ENCODE results near the gene PTGER1.

Gene PTGER1

GRCh38 chr19:14496834-14497227, 21.7 kb upstream of the PTGER1 start:
- DNase-seq (ENCODE audit: insufficient read length) (no peak), FAIRE-seq (no peak)
- no peak for TF ChIP-seq TAF1 (IDR thresholded peaks at IDR 0.05; ENCODE audit: borderline replicate concordance, low read depth, low read length)
- no peak for TF ChIP-seq POLR2AphosphoS5 (IDR thresholded peaks at IDR 0.05; ENCODE audit: low read depth, low read length)
- no peak for TF ChIP-seq POLR2A (IDR thresholded peaks at IDR 0.05; ENCODE audit: low read depth, low read length)

- FAIRE-seq = peak; percentile 81
- TF ChIP-seq POLR2A (IDR thresholded peaks at IDR 0.05; ENCODE audit: low read depth, low read length) = no peak
- TF ChIP-seq POLR2AphosphoS5 (IDR thresholded peaks at IDR 0.05; ENCODE audit: low read depth, low read length) = no peak
- TF ChIP-seq TAF1 (IDR thresholded peaks at IDR 0.05; ENCODE audit: borderline replicate concordance, low read depth, low read length) = no peak
- DNase-seq (ENCODE audit: insufficient read length) = peak; percentile 99
Observed at GRCh38 chr19:14496029-14496833, 21.1 kb upstream of the PTGER1 start, which contains the start of gene GIPC1. Gene GIPC1, minus strand, starts transcription at chr19:14496127. Its CDS starts 13,151 bp downstream, at chr19:14482976.

- no peak for FAIRE-seq
- TF ChIP-seq POLR2AphosphoS5 (IDR thresholded peaks at IDR 0.05; ENCODE audit: low read depth, low read length) = no peak
- TF ChIP-seq TAF1 (IDR thresholded peaks at IDR 0.05; ENCODE audit: borderline replicate concordance, low read depth, low read length) = no peak
- no peak for TF ChIP-seq POLR2A (IDR thresholded peaks at IDR 0.05; ENCODE audit: low read depth, low read length)
Observed at GRCh38 chr19:14495672-14496028, 20.5 kb upstream of the PTGER1 start.

GRCh38 chr19:14494910-14495671, 19.9 kb upstream of the PTGER1 start:
- DNase-seq (ENCODE audit: insufficient read length) = no peak
- TF ChIP-seq TAF1 (IDR thresholded peaks at IDR 0.05; ENCODE audit: borderline replicate concordance, low read depth, low read length) (no peak), POLR2A (IDR thresholded peaks at IDR 0.05; ENCODE audit: low read depth, low read length) (no peak), POLR2AphosphoS5 (IDR thresholded peaks at IDR 0.05; ENCODE audit: low read depth, low read length) (no peak)
- no peak for FAIRE-seq

More at GRCh38 chr19:14495672-14496028, 20.5 kb upstream of the PTGER1 start:
- DNase-seq (ENCODE audit: insufficient read length) = no peak

GRCh38 chr19:14494411-14494810, 19.3 kb upstream of the PTGER1 start:
- no peak for TF ChIP-seq POLR2A (IDR thresholded peaks at IDR 0.05; ENCODE audit: low read depth, low read length)
- no peak for TF ChIP-seq POLR2AphosphoS5 (IDR thresholded peaks at IDR 0.05; ENCODE audit: low read depth, low read length)
- TF ChIP-seq TAF1 (IDR thresholded peaks at IDR 0.05; ENCODE audit: borderline replicate concordance, low read depth, low read length) = no peak
- DNase-seq (ENCODE audit: insufficient read length) = no peak
- no peak for FAIRE-seq

- FAIRE-seq = no peak
- TF ChIP-seq POLR2A (IDR thresholded peaks at IDR 0.05; ENCODE audit: low read depth, low read length) = no peak
- no peak for TF ChIP-seq TAF1 (IDR thresholded peaks at IDR 0.05; ENCODE audit: borderline replicate concordance, low read depth, low read length)
- TF ChIP-seq POLR2AphosphoS5 (IDR thresholded peaks at IDR 0.05; ENCODE audit: low read depth, low read length) = no peak
- DNase-seq (ENCODE audit: insufficient read length) = no peak
Observed at GRCh38 chr19:14492756-14493337, 17.7 kb upstream of the PTGER1 start.

- DNase-seq (ENCODE audit: insufficient read length) (no peak), FAIRE-seq (no peak)
- TF ChIP-seq POLR2A (IDR thresholded peaks at IDR 0.05; ENCODE audit: low read depth, low read length) (no peak), POLR2AphosphoS5 (IDR thresholded peaks at IDR 0.05; ENCODE audit: low read depth, low read length) (no peak), TAF1 (IDR thresholded peaks at IDR 0.05; ENCODE audit: borderline replicate concordance, low read depth, low read length) (no peak)
Observed at GRCh38 chr19:14487370-14488125, 12.4 kb upstream of the PTGER1 start.

GRCh38 chr19:14482172-14482941, 7.2 kb upstream of the PTGER1 start:
- TF ChIP-seq POLR2A (IDR thresholded peaks at IDR 0.05; ENCODE audit: low read depth, low read length) (no peak), POLR2AphosphoS5 (IDR thresholded peaks at IDR 0.05; ENCODE audit: low read depth, low read length) (no peak), TAF1 (IDR thresholded peaks at IDR 0.05; ENCODE audit: borderline replicate concordance, low read depth, low read length) (no peak)
- DNase-seq (ENCODE audit: insufficient read length) (no peak), FAIRE-seq (no peak)

- FAIRE-seq (no peak), DNase-seq (ENCODE audit: insufficient read length) (no peak)
- TF ChIP-seq POLR2AphosphoS5 (IDR thresholded peaks at IDR 0.05; ENCODE audit: low read depth, low read length) = no peak
- no peak for TF ChIP-seq TAF1 (IDR thresholded peaks at IDR 0.05; ENCODE audit: borderline replicate concordance, low read depth, low read length)
- TF ChIP-seq POLR2A (IDR thresholded peaks at IDR 0.05; ENCODE audit: low read depth, low read length) = no peak
Observed at GRCh38 chr19:14480700-14481079, 5.5 kb upstream of the PTGER1 start.

GRCh38 chr19:14479975-14480699, 5.0 kb upstream of the PTGER1 start:
- TF ChIP-seq POLR2AphosphoS5 (IDR thresholded peaks at IDR 0.05; ENCODE audit: low read depth, low read length) (no peak), TAF1 (IDR thresholded peaks at IDR 0.05; ENCODE audit: borderline replicate concordance, low read depth, low read length) (no peak), POLR2A (IDR thresholded peaks at IDR 0.05; ENCODE audit: low read depth, low read length) (no peak)
- FAIRE-seq (peak; percentile 77), DNase-seq (ENCODE audit: insufficient read length) (peak; percentile 91)

Data from GM12892 (cell line).